ENCODE data around the gene SMAD4. TPM values are rescaled to one million over a fixed set of nuclear protein-coding genes. Genes with fewer than 3 reads are reported as not detected.
"Not testable (repeated sequence)": the region's sequence is repeated elsewhere in the genome, so short reads cannot be mapped to it uniquely, and the experiment has no call there.

SMAD4 gene
- total RNA-seq, 1 donor from 2014 or later = 118 TPM

DNA sequence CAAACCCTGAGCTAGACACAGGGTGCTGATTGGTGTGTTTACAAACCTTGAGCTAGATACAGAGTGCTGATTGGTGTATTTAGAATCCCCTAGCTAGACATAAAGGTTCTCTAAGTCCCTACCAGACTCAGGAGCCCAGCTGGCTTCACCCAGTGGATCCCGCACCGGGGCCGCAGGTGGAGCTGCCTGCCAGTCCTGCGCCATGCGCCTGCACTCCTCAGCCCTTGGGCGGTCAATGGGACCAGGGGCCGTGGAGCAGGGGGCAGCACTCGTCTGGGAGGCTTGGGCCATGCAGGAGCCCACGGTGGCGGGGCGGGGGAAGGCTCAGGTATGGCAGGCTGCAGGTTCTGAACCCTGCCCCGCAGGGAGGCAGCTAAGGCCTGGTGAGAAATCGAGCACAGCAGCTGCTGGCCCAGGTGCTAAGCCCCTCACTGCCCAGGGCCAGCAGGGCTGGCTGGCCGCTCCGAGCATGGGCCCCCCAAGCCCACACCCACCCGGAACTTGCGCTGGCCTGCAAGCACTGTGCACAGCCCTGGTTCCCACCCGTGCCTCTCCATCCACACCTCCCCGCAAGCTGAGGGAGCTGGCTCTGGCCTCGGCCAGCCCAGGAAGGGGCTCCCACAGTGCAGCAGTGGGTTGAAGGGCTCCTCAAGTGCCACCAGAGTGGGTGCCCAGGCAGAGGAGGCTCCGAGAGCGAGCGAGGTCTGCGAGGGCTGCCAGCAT, 81.8 kb downstream of the SMAD4 start:
- DNase-seq (ENCODE audit: low spot score) = not testable (repeated sequence)

DNA sequence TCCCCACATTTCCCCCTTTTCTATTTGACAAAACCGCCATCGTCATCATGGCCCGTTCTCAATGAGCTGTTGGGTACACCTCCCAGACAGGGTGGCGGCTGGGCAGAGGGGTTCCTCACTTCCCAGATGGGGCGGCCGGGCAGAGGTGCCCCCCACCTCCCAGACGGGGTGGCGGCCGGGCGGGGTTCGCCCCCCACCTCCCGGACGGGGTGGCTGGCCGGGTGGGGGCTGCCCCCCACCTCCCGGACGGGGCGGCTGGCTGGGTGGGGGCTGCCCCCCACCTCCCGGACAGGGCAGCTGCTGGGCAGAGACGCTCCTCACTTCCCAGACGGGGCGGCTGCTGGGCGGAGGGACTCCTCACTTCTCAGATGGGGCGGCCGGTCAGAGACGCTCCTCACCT, 87.0 kb downstream of the SMAD4 start:
- not testable (repeated sequence) for DNase-seq (ENCODE audit: low spot score)

DNA sequence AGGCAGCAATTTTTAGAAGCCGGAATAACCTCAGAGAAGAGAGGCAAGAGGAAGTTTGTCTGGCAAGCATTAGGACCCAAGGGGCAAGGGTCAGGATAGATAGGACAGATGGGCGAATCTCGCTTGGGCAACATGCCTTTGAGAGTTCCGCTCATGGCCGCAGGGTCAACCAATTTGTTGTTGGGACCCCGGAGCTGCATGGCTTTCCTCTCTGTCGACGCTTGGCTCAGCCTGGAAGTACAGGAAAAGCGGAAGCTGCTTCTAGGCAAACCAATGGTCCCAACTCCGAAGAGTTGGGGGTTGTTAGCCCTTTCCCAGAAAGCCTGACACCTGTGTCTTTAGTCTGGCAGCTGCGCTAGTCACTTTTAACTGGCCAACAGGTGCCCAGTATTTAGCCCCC, 89.5 kb downstream of the SMAD4 start:
- not testable (repeated sequence) for DNase-seq (ENCODE audit: low spot score)

DNA sequence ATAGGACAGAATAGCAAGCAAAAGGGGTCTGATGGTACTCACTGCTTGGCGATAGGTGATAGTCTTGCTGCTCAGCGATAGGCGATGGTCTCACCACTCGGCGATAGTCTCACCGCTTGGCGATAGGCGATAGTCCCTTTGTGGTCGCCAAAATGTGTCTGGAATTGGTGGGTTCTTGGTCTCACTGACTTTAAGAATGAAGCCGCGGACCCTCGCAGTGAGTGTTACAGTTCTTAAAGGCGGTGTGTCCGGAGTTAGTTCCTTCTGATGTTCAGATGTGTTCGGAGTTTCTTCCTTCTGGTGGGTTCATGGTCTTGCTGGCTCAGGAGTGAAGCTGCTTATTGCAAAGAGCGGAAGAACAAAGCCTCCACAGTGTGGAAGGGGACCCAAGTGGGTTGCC, 90.0 kb downstream of the SMAD4 start:
- DNase-seq (ENCODE audit: low spot score) = not testable (repeated sequence)

DNA sequence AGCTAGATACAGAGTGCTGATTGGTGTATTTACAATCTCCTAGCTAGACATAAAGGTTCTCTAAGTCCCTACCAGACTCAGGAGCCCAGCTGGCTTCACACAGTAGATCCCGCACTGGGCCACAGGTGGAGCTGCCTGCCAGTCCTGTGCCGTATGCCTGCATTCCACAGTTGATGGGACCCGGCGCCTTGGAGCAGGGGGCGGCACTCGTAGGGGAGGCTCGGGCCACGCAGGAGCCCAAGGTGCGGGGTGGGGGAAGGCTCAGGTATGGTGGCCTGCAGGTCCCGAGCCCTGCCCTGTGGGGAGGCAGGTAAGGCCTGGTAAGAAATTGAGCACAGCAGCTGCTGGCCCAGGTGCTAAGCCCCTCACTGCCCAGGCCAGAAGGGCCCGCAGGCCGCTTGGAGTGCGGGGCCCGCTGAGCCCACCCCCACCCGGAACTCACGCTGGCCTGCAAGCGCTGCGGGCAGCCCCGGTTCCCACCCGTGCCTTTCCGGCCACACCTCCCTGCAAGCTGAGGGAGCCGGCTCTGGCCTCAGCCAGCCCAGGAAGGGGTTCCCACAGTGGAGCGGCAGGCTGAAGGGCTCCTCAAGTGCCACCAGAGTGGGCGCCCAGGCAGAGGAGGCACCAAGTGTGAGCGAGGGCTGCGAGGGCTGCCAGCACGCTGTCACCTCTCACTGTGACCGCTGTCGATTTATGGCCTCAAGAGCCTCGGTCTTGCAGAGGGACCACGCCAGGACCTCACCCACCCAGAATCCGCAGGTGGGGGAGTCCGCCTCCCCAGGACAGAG, 91.0 kb downstream of the SMAD4 start:
- no peak for DNase-seq (ENCODE audit: low spot score)

DNA sequence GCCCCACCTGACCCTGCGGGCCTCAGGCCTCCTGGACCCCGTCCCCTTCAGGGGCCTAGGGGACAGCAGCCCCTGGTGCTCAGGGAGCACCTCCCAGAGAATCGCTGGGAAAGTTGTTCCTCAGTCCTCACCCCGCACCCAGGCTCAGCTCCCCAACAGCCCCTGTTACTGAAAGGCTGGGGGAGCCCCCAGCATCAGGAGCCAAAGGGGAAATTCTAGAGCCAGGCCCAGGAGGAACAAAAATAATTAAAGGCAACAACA, 91.5 kb downstream of the SMAD4 start:
- no peak for DNase-seq (ENCODE audit: low spot score)

DNA sequence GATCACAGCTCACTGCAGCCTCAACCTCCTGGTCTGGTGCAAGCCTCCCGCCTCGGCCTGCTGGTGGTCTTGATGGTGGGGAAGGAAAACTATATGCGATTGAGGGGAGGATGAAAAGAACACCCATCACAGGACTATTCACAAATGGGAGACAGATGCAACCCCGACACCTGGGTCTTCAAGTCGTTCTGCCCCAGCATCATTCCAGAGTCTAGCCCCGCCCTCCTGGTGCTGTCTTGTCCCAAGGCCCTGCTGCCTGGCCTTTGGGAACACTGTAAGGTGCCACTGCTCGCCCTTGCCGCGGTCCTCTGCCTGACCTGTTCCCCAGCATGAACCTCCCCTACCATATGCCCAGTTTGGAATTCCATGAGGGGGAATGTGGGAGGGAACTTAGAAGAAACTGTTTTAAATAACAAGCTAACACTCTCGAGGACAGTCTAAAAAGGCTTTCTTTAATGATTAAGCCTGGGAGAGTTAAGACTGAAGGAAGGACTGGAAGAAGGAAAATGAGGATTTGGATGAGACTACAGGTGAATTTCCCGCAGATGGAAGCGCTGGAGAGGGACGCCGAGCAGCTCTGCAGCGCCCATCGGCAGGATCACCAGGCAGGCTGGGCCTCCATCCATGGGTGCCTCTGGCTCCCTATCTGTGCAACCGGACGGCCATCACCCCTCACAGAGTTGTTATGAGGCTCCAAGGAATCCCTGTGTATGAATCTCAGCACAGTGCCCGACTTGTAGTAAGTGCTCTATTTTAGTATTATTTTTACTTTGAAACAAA, 92.4 kb downstream of the SMAD4 start:
- no peak for DNase-seq (ENCODE audit: low spot score)

DNA sequence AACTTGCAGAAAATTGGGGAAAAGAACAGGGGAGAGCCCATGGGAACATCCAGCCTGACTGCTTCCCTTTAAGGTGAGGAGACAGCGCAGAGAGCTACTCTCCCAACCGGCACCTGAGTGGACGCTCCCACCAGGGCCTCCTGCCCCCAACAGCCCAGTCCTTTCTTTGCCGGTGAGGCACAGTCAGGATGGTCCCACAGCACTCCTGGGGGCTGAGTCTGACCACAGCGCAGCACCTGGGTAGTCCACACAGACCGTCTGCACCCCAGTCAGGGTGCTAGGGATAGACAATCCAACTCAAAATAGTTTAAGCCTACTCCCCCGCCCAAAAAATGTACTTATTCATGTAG, 93.0 kb downstream of the SMAD4 start:
- no peak for DNase-seq (ENCODE audit: low spot score)

DNA sequence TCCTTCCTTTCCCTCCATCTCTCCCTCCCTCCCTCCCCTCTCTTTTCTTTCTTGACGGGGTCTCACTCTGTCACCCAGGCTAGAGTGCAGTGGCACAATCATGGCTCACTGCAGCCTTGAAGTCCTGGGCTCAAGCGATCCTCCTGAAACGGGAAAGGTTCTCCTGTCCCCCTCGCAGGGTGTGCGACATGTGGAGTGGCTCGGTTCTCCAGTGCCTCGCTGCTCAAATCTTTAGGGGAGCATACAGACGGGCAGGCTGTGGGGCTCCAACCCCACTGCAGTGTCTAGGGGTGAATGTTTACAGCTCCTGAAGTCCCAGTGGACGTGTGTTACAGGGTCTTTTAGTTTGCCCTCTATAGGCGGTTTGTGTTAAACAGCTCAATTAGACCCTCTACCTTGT, 93.5 kb downstream of the SMAD4 start:
- no peak for DNase-seq (ENCODE audit: low spot score)

DNA sequence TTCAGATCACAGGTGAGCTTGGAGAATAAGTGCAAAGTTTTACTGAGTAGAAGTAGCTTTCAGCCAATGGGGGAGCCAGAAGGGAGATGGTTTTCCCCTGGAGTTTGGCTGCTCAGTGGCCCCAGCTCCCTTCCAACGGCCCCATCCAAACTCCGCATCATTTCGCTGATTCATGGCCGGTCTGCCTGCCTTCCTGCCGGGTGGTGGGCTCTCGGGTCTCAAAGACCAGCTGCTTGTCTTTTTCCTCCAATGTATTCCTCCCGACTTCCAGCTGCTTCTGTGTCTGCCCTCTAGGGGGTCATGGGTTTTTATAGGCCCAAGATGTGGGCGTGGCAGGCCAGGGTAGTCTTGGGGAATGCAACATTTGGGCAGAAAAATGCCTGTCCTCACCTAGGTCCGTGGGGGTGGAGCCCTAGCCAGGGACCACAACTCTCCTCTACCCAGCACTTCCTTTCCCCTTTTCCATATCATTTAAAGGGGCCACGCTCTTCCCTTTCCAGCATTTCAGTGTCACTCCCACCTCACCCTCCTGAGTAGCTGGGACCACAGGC, 94.0 kb downstream of the SMAD4 start:
- no peak for DNase-seq (ENCODE audit: low spot score)

DNA sequence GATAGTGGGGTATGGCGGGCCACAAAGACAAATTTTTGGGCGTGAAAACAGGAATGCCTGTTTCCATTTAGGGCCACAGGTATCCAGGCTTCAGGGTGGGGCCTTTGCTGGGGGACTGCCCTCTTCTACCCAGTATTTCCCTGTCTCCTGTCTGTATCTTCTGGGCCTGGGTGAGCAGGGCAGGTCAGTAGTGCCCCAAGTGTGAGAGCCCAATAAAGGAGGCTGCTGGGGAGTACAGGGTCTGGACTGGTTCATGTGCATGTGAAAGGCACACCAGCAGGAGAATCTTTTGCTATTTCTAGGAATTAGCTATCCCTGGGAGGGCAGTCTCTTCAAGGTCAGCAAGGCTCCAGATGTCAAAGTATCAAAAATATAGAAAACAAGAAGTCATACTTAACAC, 96.0 kb downstream of the SMAD4 start:
- DNase-seq (ENCODE audit: low spot score) = no peak

DNA sequence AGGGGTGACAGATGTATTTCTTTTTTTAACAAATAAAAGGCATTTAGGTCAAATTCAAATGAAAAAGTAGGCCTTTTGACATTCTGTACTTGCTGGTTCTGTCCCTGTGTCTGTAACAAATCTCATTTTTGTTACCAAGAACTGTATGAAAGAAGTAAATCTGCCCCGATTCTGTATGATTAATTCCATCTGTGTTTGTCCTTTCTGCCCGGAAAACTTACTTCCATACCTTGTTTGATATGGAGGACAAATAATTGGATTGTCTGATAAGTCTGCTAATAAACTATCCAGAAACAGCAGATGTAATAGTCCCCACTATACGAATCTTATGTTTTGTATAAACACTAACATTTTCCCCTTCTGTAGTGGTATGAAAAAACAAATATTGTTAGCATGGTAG, 97.7 kb downstream of the SMAD4 start:
- DNase-seq (ENCODE audit: low spot score) = no peak

DNA sequence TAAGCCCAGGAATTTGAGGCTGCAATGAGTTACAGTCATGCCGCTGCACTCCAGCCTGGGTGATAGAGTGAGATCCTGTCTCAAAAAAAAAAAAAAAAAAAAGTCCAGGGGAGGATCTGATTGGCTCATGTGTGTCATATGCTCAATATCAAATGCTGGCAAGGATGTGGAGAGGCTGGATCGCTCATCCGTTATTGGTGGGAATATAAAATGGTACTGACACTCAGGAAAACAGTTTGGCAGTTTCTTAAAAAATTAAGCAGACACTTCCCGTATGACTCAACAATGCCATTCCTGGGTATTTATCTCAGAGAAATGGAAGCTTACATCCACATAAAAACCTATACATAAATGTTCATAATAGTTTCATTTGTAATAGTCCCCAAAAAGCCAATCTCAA, 98.5 kb downstream of the SMAD4 start:
- DNase-seq (ENCODE audit: low spot score) = no peak

DNA sequence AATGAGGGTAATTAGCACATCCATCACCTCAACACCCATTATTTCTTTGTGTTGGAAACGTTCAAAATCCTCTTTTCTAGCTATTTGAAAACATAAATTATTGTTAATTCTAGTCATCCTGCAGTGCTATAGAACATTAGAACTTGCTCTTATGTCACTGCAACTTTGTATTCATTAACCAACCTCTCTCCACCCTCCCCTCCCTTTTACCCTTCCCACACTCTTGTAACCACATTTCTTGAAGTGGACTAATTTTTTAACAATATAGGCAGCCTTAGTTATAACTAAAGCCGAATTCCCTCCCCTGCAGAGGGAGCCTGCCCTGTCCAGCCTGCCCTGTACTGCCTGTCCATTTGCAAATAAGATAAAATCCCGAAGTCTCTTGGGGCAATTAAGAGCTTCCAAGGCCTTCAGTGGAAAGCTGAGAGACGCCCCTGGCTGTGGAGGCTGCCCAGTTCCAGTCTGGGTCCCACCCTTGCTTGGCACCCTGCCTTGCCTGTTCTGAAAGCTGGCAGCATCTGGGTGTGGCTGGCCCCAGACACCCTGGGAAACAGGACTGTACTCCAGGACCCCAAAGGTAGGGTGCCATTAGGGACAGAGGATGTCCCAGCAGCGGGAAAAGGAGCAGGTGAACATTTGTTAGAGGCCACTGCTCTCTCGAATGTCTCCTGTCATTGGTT, 102.4 kb downstream of the SMAD4 start:
- DNase-seq (ENCODE audit: low spot score) = no peak

DNA sequence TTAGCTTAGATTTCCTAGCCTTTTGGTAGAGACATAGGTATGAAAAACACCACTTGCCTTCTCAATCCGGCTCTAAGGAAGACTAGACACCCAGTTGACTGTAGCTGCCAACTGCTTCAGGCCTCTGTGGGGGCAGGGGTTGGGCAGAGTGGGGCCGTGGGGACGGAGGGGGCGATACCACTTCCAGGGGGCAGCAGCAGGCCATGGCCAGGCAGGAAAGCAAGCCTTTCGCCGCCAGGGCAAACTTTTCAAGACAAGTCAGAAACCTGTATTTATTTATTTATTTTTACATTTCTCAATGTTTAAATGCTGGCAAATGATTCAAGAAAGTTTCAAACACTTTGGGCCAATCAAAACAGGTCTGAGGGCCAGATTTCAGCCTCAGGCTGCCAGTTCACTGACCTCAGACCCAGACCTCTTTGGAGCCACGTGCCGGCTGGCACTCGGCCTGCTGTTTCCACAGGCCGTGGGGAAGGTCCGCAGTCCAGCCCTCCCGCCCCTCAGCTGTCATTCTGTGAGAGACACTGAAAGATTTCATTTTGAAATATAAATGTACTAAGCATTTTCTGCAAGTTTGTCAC, 103.7 kb downstream of the SMAD4 start:
- no peak for DNase-seq (ENCODE audit: low spot score)

Other genes with a start within 250 kb of the SMAD4 start
- gene MRO, start 210.2 kb upstream of the SMAD4 start, total RNA-seq = 1.9 TPM
- 44.5 TPM for gene ME2, start 151.1 kb upstream of the SMAD4 start, total RNA-seq
- gene ELAC1, start 62.2 kb upstream of the SMAD4 start, total RNA-seq = 9.6 TPM
- gene MEX3C, start 167.5 kb downstream of the SMAD4 start, total RNA-seq = 38.7 TPM